Measurements from ENCODE around the gene ZMIZ2.
"Not testable (repeated sequence)": the region's sequence is repeated elsewhere in the genome, so short reads cannot be mapped to it uniquely, and the experiment has no call there.

Gene ZMIZ2

DNA sequence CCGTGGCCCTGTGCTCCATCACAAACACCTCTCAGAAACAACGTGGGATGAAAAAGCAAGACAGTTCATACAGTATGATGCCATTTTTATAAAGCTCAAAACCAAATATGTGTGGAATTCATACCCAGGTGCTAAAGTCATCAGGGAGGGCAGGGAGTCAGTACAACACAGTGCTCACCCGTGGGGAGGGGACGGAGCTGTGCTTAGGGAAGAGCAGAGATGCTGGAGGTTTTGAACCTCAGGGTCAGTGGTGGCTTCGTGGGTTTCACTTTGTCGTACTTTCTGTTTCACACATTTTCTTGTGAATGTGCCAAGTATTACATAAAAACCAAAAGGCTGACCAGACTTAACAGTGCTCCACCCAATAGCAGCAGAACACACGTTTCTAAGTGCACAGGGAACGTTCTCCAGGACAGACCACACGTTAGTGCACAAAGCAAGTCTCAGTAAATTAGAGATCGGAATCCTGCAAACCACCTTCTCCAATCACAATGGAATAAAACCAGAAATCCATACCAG is 21.2 kb downstream of the ZMIZ2 start:
- DNase-seq (ENCODE audit: low spot score), result peak; percentile 39

DNA sequence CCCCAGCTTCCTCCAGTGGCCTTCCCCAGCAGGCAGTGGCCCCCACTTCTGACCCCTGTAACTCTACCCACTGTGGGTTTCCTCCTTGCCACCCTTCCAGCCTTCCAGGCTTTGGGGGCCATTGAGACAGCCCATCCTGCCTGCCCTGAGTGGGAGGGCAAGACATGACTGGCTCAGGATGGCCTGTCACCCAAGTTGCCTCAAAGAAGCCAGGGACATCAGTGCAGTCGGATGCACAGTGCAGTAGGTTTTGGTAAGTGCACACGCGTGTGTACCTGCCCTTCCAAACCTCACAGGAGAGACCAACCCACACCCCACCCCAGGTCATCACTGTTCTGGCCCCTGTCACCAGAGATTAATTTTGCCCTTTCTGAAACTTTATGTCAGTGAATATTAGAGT is 22.7 kb downstream of the ZMIZ2 start:
- DNase-seq (ENCODE audit: low spot score), result no peak

DNA sequence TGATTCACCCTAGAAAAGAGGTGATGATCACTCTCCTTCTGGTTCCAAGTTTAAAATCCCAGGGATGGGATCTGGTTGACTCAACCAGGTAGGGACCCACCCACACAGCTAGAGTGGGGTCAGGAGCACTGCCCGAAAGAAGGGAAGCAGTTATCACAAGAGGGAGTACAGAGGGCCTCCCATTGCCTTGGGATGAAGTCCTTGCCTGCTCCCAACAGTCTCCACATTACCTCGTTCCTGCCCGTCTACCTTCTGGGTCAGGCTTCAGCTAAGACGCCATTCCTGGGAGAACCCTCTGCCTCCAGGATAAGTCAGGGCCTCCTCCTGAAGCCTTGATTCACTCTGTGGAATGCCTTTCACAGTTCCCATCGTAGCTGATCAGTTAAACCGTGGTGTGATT is 23.8 kb downstream of the ZMIZ2 start:
- no peak for DNase-seq (ENCODE audit: low spot score)

DNA sequence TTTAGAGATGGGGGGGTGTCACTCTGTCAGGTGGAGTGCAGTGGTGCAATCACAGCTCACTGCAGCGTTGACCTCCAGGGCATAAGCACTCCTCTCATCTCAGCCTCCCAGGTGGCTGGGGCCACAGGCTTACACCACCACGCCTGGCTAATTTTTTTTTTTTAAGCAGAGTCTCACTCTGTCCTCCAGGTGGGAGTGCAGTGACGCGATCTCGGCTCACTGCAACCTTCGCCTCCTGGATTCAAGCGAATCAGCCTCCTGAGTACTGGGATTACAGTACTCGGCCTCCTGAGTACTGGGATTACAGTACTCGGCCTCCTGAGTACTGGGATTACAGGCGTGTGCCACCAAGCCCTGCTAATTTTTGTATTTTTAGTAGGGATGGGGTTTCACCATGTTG is 24.2 kb downstream of the ZMIZ2 start:
- DNase-seq (ENCODE audit: low spot score), result no peak

DNA sequence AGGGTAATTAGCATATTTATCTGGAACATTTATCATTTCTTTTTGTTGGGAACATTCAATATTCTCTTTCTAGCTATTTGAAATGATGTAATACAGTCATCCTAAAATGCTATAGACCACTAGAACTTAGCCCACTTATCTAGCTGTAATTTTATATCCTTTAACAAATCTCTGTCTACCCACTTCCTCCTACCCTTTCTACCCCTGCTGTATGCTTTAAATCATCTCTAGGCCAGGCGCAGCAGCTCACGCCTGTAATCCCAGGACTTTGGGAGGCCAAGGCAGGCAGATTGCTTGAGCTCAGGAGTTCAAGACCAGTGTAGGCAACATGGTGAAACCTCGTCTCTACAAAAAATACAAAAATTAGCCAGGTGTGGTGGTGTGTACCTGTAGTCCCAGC is 25.8 kb downstream of the ZMIZ2 start:
- not testable (repeated sequence) for DNase-seq (ENCODE audit: low spot score)

DNA sequence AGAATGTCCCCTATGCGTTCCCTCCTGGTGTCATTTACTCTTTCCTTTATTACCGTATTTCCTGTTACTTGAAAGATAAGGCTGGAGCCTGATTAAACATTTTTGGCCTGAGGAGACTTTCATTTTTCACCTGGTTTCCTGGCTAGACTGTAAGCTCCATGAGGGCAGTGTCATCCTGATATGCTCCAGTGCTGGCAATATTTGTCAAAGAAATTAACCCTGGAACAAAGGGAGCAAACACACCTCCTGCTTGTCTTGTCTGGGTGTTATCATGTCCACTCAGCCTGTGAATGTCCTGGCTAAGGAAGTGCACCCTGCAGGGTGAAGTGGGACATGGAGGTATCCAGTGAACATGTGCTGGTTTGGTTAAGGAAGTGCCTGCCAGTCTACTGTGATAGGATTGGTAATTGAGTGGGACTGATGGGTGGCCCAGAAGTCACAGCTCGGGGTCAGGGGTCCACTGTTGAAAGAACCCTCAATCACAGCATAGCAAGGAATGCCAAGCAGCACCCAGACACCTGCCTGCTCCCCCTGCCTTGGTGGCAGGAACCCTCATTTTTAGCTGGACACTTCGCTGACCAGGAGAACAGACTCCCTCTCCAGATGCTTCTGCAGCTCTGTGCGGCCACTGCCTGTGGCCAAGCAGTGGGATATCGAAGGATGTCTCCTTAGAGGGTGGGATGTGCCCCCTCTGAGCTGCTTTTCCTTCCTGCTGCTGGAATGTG is 26.9 kb downstream of the ZMIZ2 start:
- no peak for DNase-seq (ENCODE audit: low spot score)

DNA sequence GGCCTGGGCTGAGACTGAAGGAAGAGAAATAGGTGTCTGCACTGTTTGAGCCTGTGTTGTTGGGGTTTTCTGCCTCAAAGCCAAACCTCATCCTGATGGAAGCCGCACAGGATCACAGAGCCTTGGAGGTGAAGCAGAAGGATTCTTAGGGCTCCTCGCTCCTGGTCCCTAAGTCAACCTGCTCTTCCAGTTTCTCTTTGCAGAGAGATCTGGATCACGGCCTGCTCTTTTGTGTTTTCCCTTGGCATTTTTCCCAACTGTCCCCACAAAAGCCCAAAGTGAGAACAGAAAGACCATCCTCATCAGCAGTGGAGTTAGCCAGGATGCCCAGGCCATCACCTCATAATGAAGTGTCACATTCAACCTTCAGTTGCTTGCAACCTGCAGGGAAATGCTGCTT is 27.6 kb downstream of the ZMIZ2 start:
- DNase-seq (ENCODE audit: low spot score), result no peak

DNA sequence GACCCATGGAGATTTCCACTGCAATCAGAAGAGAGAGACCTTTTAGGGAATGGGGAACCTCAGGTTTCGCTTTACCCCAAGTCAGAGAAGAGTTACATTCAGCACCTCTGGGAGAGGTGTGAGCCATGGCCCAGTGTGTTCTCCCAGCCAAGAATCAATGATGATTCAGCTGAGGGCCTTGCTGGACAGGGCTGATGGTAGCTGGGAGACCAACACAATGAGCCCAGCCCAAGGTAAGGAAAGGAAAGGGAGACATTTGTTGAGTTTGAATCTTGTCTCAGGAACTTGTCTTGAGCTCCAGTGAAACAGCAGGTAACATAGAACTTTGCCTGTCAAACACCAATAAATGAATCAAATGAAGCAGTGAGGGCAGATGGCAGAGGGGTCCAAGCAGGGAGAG is 33.8 kb downstream of the ZMIZ2 start:
- no peak for DNase-seq (ENCODE audit: low spot score)

DNA sequence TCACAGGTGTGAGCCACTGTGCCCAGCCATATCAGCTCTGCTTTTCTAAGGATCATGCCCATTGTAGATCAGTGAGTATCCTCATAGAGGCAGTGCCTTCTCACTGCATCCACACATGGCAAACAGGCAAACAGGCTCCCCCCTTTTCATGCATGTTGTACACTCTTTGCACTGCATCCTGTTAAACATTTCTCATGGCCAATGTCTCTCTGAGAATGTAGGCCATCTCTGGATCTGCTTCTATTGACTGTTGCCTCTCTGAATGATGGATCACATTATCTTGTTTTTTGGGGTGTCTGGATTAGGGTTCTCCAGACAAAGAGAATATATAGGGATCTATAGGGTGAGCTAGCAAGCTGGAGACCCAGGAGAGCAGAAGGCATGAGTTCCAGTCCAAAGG is 34.8 kb downstream of the ZMIZ2 start:
- no peak for DNase-seq (ENCODE audit: low spot score)

DNA sequence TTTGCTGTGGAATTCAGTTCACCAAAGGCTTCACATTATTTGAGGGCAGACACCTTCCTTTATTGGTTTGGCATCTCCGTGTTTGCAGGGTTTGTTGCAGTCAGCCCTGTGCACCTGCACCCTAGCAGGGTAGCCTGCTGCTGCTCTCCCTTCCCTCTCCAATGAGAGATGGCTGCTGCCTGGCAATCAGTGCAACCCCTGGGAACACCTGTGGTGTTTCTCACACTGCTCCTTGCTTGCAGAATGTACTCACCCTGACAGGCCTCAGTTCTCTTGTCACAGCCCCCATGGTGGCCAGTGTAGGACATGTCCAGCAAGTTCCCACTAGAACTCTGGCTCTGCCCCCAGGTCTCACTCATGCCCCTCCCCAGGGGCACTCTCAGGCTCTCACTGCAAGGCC is 35.7 kb downstream of the ZMIZ2 start:
- DNase-seq (ENCODE audit: low spot score), result no peak

DNA sequence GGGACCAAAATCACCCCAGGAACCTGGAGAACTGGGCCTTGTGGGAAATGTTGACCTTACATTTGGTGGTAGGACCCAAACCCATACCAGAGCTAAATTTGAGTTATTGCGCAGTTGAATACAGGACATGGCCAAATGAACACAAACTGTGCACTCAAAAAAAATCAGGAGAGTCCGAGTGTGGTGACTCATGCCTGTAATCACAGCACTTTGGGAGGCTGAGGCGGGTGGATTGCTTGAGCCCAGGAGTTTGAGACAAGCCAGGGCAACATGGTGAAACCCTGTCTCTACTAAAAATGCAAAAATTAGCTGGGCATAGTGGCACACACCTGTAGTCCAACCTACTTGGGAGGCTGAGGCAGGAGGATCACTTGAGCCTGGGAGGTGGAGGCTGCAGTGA is 36.6 kb downstream of the ZMIZ2 start:
- not testable (repeated sequence) for DNase-seq (ENCODE audit: low spot score)

DNA sequence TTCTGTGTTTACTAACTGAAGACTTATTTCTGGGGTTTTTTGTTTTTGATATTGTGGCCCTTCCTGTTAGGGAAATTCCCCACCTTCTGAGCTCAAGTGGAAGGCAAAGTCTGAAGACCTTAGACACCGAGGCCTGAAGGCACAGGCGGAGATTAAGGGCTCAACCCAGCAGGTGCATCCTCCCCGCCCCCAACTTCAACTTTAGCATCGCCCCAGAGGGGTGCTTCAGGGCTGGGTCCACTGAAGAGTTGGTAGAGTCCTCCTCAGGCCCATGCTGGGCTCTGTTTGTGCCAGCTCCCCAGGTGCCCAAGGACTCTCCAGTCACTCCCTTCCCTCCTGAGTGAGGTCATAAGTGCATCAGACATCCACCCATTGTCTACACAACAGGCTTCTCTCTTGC is 38.4 kb downstream of the ZMIZ2 start:
- DNase-seq (ENCODE audit: low spot score), result no peak

DNA sequence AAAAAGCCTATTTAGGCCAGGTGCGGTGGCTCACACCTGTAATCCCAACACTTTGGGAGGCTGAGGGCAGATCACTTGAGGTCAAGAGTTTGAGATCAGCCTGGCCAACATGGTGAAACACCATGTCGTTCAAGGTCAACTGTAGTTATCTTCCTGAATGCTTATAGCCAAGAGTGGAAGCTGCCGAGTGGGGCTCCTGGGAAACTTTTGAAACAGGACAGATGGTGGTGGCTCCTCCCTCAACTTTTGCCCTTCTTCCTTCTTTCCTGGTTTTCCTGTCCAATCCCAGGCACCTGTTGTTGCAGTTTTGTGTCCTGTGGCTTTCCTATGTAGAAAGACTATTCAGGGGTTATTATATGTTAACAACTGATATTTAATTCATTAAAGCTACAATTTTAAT is 39.1 kb downstream of the ZMIZ2 start:
- DNase-seq (ENCODE audit: low spot score), result no peak

DNA sequence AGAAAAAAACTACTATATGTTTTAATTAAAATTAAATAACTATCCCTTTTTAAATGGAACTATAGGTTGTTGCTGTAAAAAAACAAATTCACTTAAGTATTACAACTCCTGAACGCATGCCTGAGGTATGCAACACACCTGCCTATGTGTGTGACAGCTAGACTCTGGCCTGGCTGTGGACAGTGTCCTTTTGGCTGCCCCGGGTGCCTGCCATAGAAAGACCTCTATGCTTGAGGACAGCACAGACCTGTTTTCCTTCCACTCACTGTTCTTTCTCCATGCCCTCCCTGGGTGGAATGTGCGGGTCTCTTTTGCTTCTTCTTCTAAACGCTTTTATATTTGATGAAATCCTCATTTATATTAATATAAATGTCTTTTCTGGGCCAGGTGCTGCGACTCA is 41.3 kb downstream of the ZMIZ2 start:
- no peak for DNase-seq (ENCODE audit: low spot score)

DNA sequence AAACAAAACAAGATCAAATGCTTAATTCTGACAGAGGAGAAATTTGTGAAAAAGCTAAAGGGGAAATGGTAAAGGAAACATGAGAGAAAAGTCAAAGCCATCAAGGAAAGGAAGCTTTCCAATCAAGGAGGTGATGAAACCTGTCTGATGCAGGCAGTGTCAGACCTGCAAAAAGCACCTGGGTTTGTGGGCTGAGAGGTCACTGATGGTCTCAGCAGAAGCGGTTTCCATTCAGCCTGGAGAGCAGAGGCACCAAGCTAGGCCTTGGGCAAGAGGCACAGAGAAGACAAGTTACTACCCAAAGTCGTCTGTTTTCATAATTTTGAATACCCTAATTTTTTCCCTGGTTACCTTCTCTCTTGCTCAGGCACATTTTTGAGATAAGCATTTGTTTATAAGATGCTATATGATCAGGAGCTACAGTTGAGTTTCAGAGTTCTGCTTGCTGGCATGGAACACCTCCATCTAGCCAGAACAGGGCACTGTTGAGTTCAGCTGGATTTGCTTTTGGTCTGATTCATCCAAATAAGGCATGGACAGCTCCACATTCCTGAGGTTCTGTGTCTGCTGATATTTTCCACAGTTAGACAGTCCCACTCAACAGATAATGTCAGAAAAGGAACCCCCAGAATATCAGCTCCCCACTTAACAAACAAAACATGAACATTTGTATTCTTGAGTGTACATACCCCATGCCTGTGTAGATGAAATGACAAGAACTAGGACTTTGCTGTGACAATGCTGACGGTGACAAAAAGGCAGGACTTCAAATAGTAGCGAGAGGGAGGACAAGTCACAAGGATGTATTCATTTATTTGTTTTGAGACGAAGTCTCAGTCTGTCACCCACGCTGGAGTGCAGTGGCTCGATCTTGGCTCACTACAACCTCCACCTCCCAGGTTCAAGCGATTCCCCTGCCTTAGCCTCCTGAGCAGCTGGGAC is 42.9 kb downstream of the ZMIZ2 start:
- DNase-seq (ENCODE audit: low spot score), result no peak

DNA sequence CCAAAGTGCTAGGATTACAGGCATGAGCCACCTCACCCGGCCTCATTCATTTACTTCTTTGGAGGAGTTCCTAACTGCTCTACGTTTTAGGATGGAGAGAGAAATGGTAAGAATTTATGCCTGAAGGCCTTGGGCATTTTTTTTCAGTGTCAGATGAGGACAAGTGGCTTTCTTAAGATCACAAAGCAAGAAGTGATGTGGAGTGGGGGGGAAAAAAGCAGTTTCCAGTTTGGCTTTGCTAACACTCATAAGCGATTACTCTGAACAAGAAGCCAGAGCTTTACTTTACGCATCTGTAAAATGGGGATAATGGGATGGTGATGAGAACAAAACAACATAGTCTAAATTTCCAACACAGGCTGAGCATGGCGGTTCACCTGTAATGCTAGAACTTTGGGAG is 45.3 kb downstream of the ZMIZ2 start:
- DNase-seq (ENCODE audit: low spot score), result no peak

DNA sequence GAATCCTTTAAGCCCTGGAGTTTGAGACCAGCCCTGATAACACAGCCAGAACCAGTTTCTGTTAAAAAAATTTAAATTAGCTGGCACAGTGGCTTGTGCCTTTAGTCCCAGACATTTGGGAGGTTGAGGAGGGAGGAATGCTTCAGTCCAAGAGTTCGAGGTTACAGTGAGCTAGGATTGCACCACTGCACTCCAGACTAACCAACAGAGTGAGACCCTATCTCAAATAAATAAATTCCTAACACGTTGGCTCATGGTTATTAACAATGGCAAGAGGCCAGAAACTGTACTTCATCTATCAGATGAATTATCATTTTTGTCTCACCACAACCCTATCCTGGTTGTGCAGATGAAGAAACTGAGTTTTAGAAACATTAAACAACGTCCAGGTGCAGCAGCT is 45.7 kb downstream of the ZMIZ2 start:
- DNase-seq (ENCODE audit: low spot score), result no peak

DNA sequence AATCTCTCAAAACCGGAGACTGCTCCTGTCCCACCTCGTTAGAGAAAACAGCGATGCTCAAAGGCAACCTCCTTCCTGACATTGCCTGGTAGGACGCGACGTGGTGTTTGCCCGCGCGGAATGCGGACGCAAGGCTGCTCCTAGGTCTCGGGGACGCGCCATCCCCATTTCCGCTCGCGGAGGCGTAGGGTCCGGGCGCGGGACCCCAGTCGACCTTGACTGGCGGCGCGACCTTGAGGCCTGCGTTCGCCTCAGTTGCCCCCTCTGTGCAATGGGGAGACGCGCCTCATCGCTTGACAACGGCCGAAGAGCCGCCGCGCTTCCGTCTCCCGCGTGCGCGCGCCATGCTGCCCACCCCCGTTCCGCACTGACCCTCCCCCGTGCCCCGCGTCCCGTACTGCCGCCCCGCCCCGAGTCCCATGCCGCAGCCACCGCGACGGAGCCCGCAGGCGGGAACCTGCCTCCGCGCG is 47.4 kb downstream of the ZMIZ2 start:
- DNase-seq (ENCODE audit: low spot score), result peak; percentile 31

DNA sequence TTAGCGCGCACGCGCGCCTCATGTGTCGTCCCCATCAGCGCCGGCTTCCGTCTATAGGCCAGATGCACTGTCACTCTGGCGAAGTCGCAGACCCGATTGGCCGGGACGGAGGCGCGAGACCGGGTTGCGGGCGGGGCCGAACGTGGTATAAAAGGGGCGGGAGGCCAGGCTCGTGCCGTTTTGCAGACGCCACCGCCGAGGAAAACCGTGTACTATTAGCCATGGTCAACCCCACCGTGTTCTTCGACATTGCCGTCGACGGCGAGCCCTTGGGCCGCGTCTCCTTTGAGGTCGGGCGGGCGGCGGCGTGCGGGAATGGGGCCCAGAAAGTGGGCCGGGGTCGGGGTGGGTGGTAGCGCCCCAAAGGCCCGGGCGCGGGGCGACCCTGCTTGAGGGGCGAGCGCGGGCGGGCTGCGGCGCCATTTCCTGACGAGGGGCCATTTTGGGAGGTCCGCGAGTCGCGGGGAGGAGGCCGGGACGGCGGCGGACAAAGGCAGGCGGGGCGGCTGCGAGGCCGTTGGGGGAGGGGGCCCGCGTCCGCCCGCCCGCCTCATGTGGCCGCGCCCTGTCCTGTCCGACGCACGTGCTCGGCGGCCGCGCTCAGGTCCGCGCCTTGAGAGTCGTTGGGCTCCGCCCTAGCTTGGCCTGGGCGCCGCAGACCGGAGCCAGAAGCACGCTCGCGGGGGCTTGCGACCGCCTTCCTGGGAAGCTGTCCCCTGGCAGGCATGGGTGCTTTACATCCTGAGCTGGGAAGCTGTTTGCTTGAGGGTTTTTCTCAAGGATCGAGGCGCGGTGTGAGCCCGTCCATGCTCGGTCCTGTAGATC is 48.1 kb downstream of the ZMIZ2 start, which contains the start of gene PPIA:
Gene PPIA (plus strand): TSS at position 178 of the 825 bp plus-strand sequence. CDS start 44 bp downstream, at position 222.
- peak; percentile 94 for DNase-seq (ENCODE audit: low spot score)

DNA sequence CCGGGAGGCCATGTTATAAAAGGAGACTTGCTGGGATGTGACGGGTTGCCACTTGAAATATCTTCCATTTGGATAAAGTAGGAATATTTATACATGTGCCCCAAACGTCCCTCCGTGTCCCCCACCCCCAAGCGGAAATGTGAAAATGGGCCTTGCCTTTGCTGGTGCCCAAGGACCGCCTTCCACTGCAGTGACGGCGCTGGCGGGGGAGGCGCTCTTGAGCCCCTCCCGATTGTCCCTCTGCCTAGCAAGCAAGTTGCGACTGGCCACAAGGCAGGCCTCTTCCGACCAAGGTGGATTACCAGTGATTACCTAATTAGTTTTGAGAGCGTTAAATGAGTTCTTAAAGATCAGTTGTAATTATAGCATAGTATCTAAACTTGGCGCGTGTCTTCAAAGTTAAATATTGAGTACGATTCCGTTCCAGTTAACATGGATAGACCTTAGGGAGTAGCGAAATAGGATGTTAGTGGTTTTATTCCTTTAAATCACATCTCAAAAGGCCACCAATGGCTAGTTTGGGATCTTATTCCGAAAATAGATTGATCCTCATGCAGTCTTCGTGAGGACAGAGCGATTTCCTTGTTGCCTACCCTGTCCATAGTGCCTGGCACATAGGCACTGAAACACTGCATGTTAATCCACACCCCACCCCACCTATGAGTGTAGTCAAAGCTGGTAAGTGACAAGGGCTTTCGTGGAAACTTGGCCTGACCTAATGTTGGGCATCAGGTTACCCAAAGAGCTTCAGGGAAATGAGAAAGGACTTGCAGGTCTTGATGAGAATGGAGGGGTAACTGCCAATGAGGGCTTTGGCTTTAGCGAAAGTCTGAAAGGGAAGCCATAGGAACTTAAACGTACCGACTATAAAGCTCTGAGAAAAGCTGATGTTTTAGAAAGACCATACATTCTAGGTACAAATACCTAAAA is 48.9 kb downstream of the ZMIZ2 start:
- peak; percentile 92 for DNase-seq (ENCODE audit: low spot score)

Data from pons (tissue), 1 donor.